NOMO-1 (cell line): ENCODE data around the gene UCHL1.
"Not testable (repeated sequence)": the region's sequence is repeated elsewhere in the genome, so short reads cannot be mapped to it uniquely, and the experiment has no call there.

Experiments used
- DNase-seq, 2 experiments: peaks; one replicate each; lab custom pipeline; 2025; ENCODE audit not compliant: unreplicated experiment in 2 of 2; lab: John Stamatoyannopoulos, UW

Gene UCHL1

DNA sequence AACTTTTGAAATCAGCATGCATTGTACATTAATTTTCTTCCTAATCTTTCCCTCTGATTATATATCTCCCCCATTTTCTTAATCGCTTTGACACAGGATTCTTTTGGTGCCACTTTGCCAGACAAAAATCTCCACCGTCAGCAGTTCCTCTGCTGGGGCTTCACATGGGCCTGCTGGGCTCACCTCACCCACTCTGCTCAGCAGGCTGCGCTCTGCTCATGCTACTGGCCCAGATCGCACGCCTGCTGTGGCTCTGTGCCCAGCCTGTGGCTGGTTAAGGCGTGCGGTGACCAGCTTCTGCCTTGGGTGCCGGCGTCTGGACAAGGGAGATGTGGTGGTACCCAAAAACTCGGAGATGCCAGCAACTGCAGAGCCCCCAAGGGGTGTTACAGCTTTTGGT lies 31.1 kb downstream of the UCHL1 start:
- no peak for DNase-seq

DNA sequence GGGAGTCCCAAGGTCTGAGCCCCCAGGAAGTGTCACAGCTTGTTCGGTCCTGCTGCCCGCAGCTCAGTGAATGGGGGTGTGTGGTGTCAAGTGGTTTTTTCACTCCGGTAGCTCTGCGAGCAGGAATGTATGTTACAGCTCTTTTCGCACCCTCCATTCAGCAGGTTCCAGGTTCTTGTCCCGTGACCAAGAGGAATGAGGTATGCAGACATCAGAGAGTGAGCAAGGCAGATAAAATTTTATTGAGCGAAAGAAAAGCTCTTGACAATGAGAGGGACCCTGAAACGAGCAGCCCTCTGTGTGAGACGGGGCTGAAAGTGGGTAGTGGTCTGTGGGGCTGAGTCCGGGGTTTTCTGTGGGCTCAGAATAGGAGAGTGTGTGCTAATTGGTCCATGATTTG lies 31.5 kb downstream of the UCHL1 start:
- DNase-seq, result no peak

DNA sequence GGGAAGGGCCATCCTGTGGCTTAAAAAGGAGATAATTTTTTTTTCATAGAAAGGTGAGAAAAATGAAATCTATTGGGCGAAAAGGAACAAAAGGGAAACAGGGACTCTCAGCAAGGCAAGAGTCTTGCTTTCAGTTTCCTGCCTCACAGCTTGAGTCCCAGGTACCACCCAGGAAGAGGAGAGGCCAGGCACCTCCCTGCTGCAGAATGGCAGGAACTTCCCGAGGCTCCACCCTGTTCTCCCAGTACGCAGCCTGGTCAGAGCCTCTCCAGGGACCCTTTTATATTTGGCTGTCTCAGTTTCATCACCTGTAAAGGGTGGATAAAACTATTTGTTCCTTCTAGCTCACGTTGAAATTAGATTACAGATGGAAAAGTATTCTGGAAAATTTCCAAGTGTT lies 33.8 kb downstream of the UCHL1 start:
- no peak for DNase-seq

DNA sequence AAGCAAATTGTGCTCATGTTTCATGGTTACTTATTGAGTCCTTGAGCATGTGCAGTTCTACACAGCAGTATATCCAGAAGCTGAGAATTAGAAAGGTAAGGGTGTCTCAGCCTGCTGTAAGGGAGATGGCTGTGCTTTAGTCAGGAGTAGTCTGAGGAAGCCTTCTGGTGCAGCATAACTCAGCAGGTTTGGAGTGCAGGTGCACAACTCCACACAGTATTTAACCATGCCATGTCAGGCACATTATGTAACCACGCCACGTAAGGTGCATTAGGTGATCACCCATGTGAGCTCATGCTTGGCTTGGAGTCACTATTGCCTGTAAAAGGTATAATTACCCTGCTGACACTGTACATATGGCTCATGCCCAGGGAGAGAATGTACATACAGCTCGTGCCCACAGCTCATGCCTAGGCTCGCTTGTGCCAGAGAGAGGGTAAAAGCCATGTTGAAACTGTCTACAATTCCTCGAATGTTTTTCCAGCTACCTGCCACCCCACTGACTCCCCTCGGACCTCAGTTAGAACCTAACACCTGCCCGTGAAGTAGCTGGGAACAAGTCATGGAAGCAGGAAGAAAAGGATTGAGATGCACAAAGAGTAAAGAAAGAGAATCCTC lies 37.8 kb downstream of the UCHL1 start:
- DNase-seq, result no peak

DNA sequence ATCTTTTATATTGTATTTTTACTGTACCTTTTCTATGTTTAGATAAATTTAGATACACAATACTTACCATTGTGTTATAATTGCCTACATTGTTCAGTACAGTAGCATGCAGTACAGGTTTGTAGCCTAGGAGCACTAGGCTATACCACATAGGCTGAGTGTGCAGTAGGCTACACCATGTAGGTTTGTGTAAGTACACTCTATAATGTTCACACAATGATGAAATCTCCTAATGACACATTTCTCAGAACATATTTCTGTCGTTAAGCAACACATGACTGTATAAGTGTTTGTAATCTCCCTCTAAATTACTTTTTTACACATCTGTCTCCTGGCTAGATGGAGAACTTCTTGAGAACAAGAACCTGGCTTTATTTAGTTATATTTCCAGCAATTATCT lies 40.3 kb downstream of the UCHL1 start:
- DNase-seq, result no peak

DNA sequence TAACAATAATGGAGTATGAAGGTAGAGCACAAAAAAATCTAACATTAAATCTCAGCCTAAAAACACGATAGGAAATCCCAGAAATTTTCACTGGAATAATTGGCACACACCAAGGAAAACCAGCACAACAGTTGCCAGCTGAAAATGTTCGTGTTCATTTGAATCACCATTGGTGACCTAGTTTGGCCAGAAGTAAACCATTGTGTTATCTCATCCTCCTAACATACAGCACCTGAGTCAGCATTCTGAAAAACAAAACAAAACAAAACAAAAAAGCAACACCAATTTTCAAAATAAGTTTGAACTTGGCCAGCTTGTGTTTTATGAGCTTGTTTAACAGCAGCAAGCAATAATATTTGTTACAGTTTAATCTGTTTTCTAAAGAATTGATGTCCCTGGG lies 41.1 kb downstream of the UCHL1 start:
- no peak for DNase-seq

DNA sequence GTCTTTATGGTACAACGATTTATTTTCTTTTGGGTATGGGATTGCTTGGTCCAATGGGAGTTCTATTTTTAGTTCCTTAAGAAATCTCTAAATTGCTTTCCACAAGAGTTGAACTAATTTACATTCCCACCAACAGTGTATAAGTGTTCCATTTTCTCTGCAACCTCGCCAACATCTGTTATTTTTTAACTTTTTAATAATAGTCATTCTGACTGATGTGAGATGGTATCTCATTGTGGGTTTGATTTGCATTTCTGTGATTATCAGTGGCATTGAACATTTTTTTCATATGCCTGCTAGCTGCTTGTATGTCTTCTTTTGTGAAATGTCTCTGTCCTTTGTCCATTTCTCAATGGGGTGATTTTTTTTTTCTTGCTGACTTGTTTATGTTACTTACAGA lies 42.8 kb downstream of the UCHL1 start:
- no peak for DNase-seq

DNA sequence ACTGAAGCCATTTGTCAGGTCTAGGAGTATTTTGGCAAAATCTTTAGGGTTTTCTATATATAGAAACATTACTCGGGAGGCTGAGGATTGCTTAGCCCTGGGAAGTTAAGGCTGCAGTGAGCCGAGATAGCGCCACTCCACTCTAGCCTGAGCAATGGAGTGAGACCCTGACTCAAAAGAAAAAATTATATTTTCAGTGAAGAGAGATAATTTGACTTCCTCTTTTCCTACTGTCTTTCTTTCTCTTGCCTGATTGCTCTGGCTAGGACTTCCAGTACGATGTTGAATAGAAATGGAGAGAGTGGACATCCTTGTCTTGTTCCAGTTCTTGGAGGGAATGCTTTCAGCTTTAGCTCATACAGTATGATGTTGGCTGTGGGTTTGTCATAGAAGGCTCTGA lies 44.4 kb downstream of the UCHL1 start:
- DNase-seq, result no peak

DNA sequence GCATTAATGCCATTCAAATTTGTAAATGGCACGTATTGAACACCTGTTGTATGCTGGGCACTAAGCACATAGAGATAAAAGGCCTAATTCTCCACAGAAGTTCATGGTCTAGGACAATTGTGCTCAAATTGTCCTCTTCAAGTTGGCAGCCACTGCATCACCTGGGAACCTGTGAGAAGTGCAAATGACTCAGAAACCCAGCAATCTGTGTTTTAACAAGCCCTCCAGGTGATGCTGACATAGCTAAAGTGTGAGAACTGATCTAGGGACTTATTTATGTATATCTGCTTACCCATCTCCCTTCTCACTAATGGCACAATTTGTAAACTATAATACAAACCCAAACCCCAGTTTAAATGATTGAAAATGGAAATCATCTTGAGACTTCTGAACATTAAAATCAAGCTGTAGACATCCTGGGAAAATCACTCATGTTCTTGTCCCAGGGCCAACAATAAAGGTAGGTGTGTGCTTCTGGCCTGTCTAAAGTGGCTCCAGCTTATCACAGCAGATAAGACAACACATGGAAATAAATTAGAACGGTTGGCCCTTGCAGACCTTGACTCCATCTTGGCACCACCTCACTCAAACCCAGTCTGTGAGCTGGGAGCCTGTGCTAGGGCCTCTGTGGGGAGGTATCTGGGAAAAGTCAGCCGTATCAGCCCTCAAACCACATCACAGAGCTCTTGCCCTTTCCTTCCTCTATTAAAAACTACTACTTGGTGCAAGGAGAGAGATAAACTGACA lies 46.8 kb downstream of the UCHL1 start:
- no peak for DNase-seq

DNA sequence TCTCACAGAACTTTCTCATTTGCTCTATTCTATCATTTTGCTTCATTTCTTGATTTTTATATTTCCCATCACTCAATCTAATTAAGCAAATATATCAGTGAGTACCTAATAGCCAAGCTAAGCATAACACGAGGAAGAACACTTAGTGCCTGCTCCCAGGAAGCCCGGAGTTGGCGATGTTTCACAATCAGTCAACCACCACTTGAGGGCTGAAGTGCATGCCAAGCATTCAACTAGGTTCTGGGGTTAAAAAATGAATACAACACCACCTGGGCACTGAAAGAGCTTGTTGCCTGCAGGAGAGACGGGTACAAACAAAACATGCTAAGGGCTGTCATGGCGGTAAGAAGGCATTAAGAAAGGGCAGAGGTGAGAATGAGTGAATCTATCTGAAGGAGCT lies 47.5 kb downstream of the UCHL1 start:
- no peak for DNase-seq

DNA sequence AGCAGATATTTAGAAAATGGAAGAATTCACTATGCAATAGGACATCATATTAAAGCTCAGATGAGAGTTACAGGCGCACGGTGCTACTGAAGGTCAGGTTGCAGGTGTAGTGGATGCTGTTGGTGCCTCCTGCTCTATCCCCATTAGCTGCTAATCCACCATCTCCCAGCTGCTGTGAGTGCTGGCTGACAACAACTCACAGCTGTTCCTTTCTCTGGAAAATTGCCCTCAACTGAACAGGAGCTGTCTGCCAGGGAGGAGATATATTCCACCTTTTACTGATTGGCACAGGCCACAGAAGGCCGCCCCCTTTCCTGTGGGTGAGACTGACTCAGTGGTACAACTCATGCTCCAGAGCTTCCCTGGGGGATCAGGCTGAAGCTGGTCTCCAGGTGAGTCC lies 48.7 kb downstream of the UCHL1 start:
- no peak for DNase-seq

DNA sequence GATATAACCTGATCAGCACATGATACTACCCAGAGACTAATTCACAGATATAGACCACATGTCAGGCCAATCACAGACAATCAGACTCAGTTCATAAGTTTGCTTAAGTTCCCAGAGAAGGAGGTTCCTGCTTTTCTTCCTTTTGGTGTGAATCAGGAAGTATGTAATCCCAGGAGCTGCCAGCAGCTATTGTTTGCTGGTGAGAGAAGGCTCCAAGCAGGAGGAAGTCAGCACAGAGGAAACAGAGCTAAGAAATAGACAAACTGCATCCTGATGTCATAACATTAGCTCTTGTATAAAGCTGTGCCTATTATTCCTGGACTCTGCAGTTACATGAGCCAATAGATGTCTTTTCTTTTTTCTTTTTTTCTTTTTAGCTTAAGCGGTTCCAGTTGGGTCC lies 50.9 kb downstream of the UCHL1 start:
- DNase-seq, result peak in 1 of 2 experiments; percentile 38

DNA sequence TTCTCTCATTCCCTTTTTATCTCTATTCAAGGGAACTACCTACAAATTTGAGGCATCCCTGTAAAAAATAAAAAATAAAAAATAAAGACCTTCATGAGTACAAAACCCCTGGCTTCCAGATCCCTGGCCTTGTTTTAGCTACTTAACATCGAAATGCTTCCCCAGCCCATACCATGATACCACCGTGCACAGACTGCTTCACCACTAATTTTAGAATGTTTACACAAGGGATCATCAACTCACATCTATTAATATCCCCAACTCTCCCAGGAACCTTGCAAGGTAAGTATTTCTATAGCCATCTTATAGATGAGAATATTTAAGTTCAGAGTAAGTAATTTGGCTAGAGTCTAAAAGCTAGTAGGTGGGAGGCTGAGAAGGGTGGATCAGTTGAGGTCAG lies 51.7 kb downstream of the UCHL1 start:
- no peak for DNase-seq

DNA sequence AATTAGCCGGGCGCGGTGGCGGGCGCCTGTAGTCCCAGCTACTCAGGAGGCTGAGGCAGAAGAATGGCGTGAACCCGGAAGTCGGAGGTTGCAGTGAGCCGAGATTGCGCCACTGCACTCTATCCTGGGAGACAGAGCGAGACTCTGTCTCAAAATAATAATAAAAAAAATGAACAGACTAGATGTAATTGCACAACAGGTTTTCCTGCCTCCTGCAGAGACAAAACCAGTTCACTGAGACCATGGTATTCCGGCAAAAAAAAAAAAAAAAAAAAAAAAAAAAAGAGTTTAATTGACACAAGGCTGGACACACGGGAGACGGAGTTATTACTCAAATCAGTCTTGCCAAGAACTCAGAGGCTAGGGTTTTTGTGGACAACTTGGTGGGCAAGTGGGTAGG lies 58.7 kb downstream of the UCHL1 start:
- DNase-seq, result not testable (repeated sequence)

DNA sequence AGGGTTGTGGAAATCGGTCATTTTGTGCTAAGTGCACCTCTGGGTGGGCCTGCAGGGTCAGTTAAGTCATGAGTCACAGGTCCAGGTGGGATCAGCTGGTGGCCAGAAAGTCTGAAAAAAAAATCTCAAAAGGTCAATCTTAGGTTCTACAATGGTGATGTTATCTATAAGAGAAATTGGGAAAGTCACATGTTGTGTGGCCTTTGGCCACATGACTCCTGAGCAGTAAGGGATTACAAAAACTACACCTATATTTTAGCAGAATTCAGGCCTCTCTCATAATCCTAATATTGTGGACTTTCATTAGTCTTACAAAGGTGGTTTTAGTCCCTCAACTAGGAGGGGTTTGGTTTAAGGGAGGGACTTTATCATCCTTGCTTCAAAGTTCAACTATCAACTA lies 59.1 kb downstream of the UCHL1 start:
- DNase-seq, result no peak
